HEK293 (cell line): ENCODE data around the gene IRF3.

Experiments used
- CTCF ChIA-PET: fragments of 350-600 bp; formaldehyde crosslinking; extraction: SDS; loops from one replicate; lab custom pipeline; 2021; ENCODE audit warnings: antibody characterized with exemption; lab: Yijun Ruan, JAX
- POLR2A ChIA-PET: fragments of 300-600 bp; formaldehyde crosslinking; extraction: SDS; loops from one replicate; lab custom pipeline; 2020; ENCODE audit warnings: antibody characterized with exemption, inconsistent platforms; lab: Yijun Ruan, JAX
- H3K27ac ChIP-seq: fragments of 200-500 bp; sonication (Bioruptor generic); 2 replicates; pipeline ENCODE4 v1.5.1; 2014; ENCODE audit warnings: low read depth, low read length, control low read depth, inconsistent platforms; ENCODE audit errors: extremely low read depth
- H3K36me3 ChIP-seq, 2 experiments: fragments of 200-500 bp in 1 of 2; sonication (Bioruptor generic) in 1 of 2; 1 replicate in 1 of 2; 2 replicates in 1 of 2; pipeline ENCODE4 v1.5.1; 2014 to 2017; ENCODE audit warnings: inconsistent platforms in 2 of 2, low read length in 2 of 2; ENCODE audit not compliant: control insufficient read depth in 2 of 2, insufficient read depth in 1 of 2
- H3K4me1 ChIP-seq: fragments of 200-500 bp; sonication (Bioruptor generic); 2 replicates; pipeline ENCODE4 v1.5.1; 2014; ENCODE audit warnings: mild to moderate bottlenecking, low read length, inconsistent platforms; ENCODE audit not compliant: control insufficient read depth, insufficient read depth
- H3K4me3 ChIP-seq: 2 replicates; pipeline ENCODE4 v1.5.1; 2011; ENCODE audit warnings: low read depth, mild to moderate bottlenecking, control low read depth, low read length, moderate library complexity
- H3K9me3 ChIP-seq: fragments of 200-500 bp; sonication (Bioruptor generic); 2 replicates; pipeline ENCODE4 v1.5.1; 2014; ENCODE audit warnings: low read depth, low read length, inconsistent platforms; ENCODE audit not compliant: control insufficient read depth, insufficient read depth
- BCL11B ChIP-seq: fragments of 450-650 bp; formaldehyde crosslinking; IDR thresholded peaks from 2 replicates; pipeline ENCODE4 v1.5.1; 2016; ENCODE audit warnings: low read depth, missing biosample characterization, missing genetic modification characterization
- KLF1 ChIP-seq: fragments of 450-650 bp; formaldehyde crosslinking; IDR thresholded peaks from 2 replicates; pipeline ENCODE4 v1.5.1; 2016; ENCODE audit warnings: missing biosample characterization, missing genetic modification characterization
- SETDB1 ChIP-seq: IDR thresholded peaks from one replicate; pipeline ENCODE4 v1.6.1; 2017; ENCODE audit warnings: mild to moderate bottlenecking, low read length, moderate library complexity, mixed read lengths; ENCODE audit not compliant: insufficient read length
- TRIM28 ChIP-seq: IDR thresholded peaks from 2 replicates; pipeline ENCODE4 v1.6.1; 2011; ENCODE audit warnings: low read length, control low read depth, borderline replicate concordance
- YY1 ChIP-seq: fragments of 450-650 bp; formaldehyde crosslinking; IDR thresholded peaks from 2 replicates; pipeline ENCODE4 v1.5.1; 2018; ENCODE audit warnings: missing biosample characterization, missing genetic modification characterization
- ZBTB20 ChIP-seq: fragments of 450-650 bp; formaldehyde crosslinking; IDR thresholded peaks from 2 replicates; pipeline ENCODE4 v1.5.1; 2016; ENCODE audit warnings: missing biosample characterization, missing genetic modification characterization
- ZEB2 ChIP-seq: fragments of 450-650 bp; formaldehyde crosslinking; IDR thresholded peaks from 2 replicates; pipeline ENCODE4 v1.5.1; 2016; ENCODE audit warnings: missing biosample characterization, missing genetic modification characterization
- ZNF16 ChIP-seq: fragments of 450-650 bp; formaldehyde crosslinking; IDR thresholded peaks from 2 replicates; pipeline ENCODE4 v1.5.1; 2016; ENCODE audit warnings: low read depth, missing biosample characterization, missing genetic modification characterization
- ZNF19 ChIP-seq: fragments of 450-650 bp; formaldehyde crosslinking; IDR thresholded peaks from 2 replicates; pipeline ENCODE4; 2016; ENCODE audit warnings: missing biosample characterization, missing genetic modification characterization, low read depth
- ZNF211 ChIP-seq: fragments of 450-650 bp; formaldehyde crosslinking; IDR thresholded peaks from 2 replicates; pipeline ENCODE4 v1.5.1; 2016; ENCODE audit warnings: low read depth, missing biosample characterization, missing genetic modification characterization
- ZNF214 ChIP-seq: fragments of 450-650 bp; formaldehyde crosslinking; IDR thresholded peaks from 2 replicates; pipeline ENCODE4 v1.5.1; 2017; ENCODE audit warnings: missing biosample characterization, mild to moderate bottlenecking, missing genetic modification characterization, borderline replicate concordance
- ZNF24 ChIP-seq: fragments of 450-650 bp; formaldehyde crosslinking; IDR thresholded peaks from 2 replicates; pipeline ENCODE4 v1.5.1; 2016; ENCODE audit warnings: missing biosample characterization, missing genetic modification characterization
- ZNF324 ChIP-seq: fragments of 450-650 bp; formaldehyde crosslinking; IDR thresholded peaks from 2 replicates; pipeline ENCODE4 v1.5.1; 2016; ENCODE audit warnings: missing biosample characterization, missing genetic modification characterization
- ZNF433 ChIP-seq: fragments of 450-650 bp; formaldehyde crosslinking; IDR thresholded peaks from 2 replicates; pipeline ENCODE4 v1.5.1; 2016; ENCODE audit warnings: missing biosample characterization, missing genetic modification characterization, low read depth
- ZNF530 ChIP-seq: fragments of 450-650 bp; formaldehyde crosslinking; IDR thresholded peaks from 2 replicates; pipeline ENCODE4 v1.5.1; 2016; ENCODE audit warnings: low read depth, missing biosample characterization, missing genetic modification characterization
- ZNF571 ChIP-seq: fragments of 450-650 bp; formaldehyde crosslinking; IDR thresholded peaks from 2 replicates; pipeline ENCODE4 v1.5.0; 2017; ENCODE audit warnings: missing biosample characterization, missing genetic modification characterization
- ZNF76 ChIP-seq: fragments of 450-650 bp; formaldehyde crosslinking; IDR thresholded peaks from 2 replicates; pipeline ENCODE4; 2016; ENCODE audit warnings: low read depth, missing biosample characterization, missing genetic modification characterization, borderline replicate concordance
- TF ChIP-seq, protein P1 (sequence below): fragments of 450-650 bp; formaldehyde crosslinking; IDR thresholded peaks from 2 replicates; pipeline ENCODE4 v1.5.1; 2017; ENCODE audit warnings: missing biosample characterization, missing genetic modification characterization
- TF ChIP-seq, protein P2 (sequence below): fragments of 450-650 bp; formaldehyde crosslinking; IDR thresholded peaks from 2 replicates; pipeline ENCODE4 v1.5.1; 2016; ENCODE audit warnings: missing biosample characterization, missing genetic modification characterization
- TF ChIP-seq, protein P3 (sequence below): fragments of 450-650 bp; formaldehyde crosslinking; IDR thresholded peaks from 2 replicates; pipeline ENCODE4 v1.5.1; 2016; ENCODE audit warnings: missing biosample characterization, missing genetic modification characterization
- TF ChIP-seq, protein P4 (sequence below): fragments of 450-650 bp; formaldehyde crosslinking; IDR thresholded peaks from 2 replicates; pipeline ENCODE4 v1.5.1; 2016; ENCODE audit warnings: missing biosample characterization, missing genetic modification characterization, borderline replicate concordance
- TF ChIP-seq, protein P5 (sequence below): fragments of 450-650 bp; formaldehyde crosslinking; IDR thresholded peaks from 2 replicates; pipeline ENCODE4 v1.5.1; 2016; ENCODE audit warnings: missing biosample characterization, missing genetic modification characterization
- TF ChIP-seq, protein P6 (sequence below): fragments of 450-650 bp; formaldehyde crosslinking; IDR thresholded peaks from 2 replicates; pipeline ENCODE4 v1.5.1; 2016; ENCODE audit warnings: missing biosample characterization, missing genetic modification characterization

IRF3 gene

DNA sequence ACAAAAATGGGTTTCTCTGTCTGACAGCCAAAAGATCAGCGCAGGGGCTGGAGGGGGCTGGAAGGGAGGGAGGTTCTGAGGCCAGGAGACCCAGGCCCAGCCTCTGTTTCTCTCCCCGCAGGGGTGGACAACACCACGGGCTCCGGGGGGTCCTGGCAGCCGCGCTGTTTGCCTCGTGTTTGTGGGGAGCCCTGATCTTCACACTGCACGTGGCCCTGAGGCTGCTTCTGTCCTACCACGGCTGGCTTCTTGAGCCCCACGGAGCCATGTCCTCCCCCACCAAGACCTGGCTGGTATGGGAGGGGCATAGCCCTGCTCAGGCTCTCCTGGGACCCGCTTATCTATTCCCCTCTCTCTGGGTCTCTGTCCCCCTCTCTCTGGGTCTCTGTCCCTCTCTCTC, 34.9 kb upstream of the IRF3 start (continued):
- TF ChIP-seq, protein P1, sequence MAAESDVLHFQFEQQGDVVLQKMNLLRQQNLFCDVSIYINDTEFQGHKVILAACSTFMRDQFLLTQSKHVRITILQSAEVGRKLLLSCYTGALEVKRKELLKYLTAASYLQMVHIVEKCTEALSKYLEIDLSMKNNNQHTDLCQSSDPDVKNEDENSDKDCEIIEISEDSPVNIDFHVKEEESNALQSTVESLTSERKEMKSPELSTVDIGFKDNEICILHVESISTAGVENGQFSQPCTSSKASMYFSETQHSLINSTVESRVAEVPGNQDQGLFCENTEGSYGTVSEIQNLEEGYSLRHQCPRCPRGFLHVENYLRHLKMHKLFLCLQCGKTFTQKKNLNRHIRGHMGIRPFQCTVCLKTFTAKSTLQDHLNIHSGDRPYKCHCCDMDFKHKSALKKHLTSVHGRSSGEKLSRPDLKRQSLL (tag by site-specific recombination) = no peak
- TF ChIP-seq ZNF76 (tag by site-specific recombination) = no peak
- no peak for TF ChIP-seq YY1
- no peak for TF ChIP-seq ZNF214 (tag by site-specific recombination)
- TF ChIP-seq ZBTB20 = no peak
- no peak for TF ChIP-seq KLF1 (tag by site-specific recombination)
- no peak for TF ChIP-seq TRIM28

DNA sequence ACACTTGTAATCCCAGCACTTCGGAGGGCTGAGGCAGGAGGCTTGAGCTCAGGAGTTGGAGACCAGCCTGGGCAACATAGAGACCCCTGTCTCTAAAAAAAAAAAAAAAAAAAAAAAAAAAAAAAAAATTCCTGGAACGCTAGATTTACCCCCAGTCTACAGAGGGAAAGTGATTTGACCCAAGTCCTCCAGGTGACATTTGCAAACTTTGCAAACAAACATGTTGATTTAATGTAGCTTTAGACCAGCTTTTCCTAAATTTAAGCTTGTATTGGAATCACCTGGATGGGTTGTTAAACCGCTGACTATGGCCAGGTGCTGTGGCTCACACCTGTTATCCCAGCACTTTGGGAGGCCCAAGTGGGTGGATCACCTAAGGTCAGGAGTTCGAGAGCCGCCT, 33.7 kb upstream of the IRF3 start:
- POLR2A ChIA-PET = interaction anchor here (1.0 to 1.1 kb wide), 2 partner anchors 107 to 119 kb away, joined by 3 read pairs; partner anchors contain the start of gene NOSIP
- Histone ChIP-seq H3K36me3 (no peaks in the 10 kb centered on the region; a peak in 1 of 3 replicates), H3K9me3 (no peaks in the 10 kb centered on the region), H3K4me3 (no peak overlapping the region), H3K27ac (no peak overlapping the region), H3K4me1 (no peaks in the 10 kb centered on the region)
- TF ChIP-seq ZNF571 (no peak), TRIM28 (no peak), ZNF16 (tag by site-specific recombination) (no peak)
- TF ChIP-seq, protein P2, sequence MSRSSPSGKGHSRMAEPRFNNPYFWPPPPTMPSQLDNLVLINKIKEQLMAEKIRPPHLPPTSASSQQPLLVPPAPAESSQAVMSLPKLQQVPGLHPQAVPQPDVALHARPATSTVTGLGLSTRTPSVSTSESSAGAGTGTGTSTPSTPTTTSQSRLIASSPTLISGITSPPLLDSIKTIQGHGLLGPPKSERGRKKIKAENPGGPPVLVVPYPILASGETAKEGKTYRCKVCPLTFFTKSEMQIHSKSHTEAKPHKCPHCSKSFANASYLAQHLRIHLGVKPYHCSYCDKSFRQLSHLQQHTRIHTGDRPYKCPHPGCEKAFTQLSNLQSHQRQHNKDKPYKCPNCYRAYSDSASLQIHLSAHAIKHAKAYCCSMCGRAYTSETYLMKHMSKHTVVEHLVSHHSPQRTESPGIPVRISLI = 0 out of 2 replicates have a peak, but pooled peaks have one; percentile 33
- TF ChIP-seq, protein P3, sequence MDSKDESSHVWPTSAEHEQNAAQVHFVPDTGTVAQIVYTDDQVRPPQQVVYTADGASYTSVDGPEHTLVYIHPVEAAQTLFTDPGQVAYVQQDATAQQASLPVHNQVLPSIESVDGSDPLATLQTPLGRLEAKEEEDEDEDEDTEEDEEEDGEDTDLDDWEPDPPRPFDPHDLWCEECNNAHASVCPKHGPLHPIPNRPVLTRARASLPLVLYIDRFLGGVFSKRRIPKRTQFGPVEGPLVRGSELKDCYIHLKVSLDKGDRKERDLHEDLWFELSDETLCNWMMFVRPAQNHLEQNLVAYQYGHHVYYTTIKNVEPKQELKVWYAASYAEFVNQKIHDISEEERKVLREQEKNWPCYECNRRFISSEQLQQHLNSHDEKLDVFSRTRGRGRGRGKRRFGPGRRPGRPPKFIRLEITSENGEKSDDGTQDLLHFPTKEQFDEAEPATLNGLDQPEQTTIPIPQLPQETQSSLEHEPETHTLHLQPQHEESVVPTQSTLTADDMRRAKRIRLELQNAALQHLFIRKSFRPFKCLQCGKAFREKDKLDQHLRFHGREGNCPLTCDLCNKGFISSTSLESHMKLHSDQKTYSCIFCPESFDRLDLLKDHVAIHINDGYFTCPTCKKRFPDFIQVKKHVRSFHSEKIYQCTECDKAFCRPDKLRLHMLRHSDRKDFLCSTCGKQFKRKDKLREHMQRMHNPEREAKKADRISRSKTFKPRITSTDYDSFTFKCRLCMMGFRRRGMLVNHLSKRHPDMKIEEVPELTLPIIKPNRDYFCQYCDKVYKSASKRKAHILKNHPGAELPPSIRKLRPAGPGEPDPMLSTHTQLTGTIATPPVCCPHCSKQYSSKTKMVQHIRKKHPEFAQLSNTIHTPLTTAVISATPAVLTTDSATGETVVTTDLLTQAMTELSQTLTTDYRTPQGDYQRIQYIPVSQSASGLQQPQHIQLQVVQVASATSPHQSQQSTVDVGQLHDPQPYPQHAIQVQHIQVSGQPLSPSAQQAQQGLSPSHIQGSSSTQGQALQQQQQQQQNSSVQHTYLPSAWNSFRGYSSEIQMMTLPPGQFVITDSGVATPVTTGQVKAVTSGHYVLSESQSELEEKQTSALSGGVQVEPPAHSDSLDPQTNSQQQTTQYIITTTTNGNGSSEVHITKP (tag by site-specific recombination) = peak; percentile 62
- TF ChIP-seq, protein P4, sequence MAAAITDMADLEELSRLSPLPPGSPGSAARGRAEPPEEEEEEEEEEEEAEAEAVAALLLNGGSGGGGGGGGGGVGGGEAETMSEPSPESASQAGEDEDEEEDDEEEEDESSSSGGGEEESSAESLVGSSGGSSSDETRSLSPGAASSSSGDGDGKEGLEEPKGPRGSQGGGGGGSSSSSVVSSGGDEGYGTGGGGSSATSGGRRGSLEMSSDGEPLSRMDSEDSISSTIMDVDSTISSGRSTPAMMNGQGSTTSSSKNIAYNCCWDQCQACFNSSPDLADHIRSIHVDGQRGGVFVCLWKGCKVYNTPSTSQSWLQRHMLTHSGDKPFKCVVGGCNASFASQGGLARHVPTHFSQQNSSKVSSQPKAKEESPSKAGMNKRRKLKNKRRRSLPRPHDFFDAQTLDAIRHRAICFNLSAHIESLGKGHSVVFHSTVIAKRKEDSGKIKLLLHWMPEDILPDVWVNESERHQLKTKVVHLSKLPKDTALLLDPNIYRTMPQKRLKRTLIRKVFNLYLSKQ (tag by site-specific recombination) = no peak
- TF ChIP-seq, all 188 proteins: peak for 2
- CTCF ChIA-PET = interaction anchor here (1.4 to 1.7 kb wide), 3 partner anchors 18 to 19 kb away, joined by 4 to 10 read pairs (median 5); no protein-coding TSS in a partner anchor

DNA sequence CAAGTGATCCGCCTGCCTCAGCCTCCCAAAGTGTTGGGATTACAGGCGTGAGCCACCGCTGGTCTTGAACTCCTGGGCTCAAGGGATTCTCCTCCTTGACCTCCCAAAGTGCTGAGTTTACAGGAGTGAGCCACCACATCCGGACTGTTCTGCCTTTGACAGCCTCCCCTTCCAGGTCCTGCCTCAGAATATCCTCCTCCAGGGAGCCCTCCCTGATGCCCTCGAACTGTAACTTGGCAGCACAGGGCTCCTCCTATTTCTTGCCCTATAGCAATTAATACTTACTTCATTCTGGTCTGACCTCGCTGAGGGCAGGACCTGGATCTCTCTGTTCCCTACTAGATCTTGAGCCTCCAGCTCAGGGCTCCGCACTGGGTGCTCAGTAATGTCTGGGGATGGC, 31.2 kb upstream of the IRF3 start:
- ChIA-PET POLR2A (no interaction called here), CTCF (interaction anchor here (0.6 to 1.3 kb wide), 2 partner anchors 12 kb away, joined by 3 to 4 read pairs; no protein-coding TSS in a partner anchor)
- no peaks in the 10 kb centered on the region for H3K9me3 ChIP-seq
- H3K36me3 ChIP-seq = no peaks in the 10 kb centered on the region
- H3K4me3 ChIP-seq = no peak overlapping the region
- no peak overlapping the region for H3K27ac ChIP-seq
- H3K4me1 ChIP-seq = no peaks in the 10 kb centered on the region
- TF ChIP-seq ZNF211 (tag by site-specific recombination) (no peak), ZNF19 (tag by site-specific recombination) (no peak), ZEB2 (tag by site-specific recombination) (no peak), SETDB1 (no peak), ZNF24 (tag by site-specific recombination) (no peak), ZNF530 (tag by site-specific recombination) (no peak), ZNF324 (tag by site-specific recombination) (no peak), ZNF433 (no peak), BCL11B (tag by site-specific recombination) (no peak)
- TF ChIP-seq, protein P5, sequence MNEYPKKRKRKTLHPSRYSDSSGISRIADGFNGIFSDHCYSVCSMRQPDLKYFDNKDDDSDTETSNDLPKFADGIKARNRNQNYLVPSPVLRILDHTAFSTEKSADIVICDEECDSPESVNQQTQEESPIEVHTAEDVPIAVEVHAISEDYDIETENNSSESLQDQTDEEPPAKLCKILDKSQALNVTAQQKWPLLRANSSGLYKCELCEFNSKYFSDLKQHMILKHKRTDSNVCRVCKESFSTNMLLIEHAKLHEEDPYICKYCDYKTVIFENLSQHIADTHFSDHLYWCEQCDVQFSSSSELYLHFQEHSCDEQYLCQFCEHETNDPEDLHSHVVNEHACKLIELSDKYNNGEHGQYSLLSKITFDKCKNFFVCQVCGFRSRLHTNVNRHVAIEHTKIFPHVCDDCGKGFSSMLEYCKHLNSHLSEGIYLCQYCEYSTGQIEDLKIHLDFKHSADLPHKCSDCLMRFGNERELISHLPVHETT (tag by site-specific recombination) = no peak
- TF ChIP-seq, protein P6, sequence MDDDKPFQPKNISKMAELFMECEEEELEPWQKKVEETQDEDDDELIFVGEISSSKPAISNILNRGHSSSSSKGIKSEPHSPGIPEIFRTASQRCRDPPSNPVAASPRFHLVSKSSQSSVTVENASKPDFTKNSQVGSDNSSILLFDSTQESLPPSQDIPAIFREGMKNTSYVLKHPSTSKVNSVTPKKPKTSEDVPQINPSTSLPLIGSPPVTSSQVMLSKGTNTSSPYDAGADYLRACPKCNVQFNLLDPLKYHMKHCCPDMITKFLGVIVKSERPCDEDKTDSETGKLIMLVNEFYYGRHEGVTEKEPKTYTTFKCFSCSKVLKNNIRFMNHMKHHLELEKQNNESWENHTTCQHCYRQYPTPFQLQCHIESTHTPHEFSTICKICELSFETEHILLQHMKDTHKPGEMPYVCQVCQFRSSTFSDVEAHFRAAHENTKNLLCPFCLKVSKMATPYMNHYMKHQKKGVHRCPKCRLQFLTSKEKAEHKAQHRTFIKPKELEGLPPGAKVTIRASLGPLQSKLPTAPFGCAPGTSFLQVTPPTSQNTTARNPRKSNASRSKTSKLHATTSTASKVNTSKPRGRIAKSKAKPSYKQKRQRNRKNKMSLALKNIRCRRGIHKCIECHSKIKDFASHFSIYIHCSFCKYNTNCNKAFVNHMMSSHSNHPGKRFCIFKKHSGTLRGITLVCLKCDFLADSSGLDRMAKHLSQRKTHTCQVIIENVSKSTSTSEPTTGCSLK (tag by site-specific recombination) = no peak
